ENCODE results near the gene FRMD4A. TPM values are rescaled to one million over a fixed set of nuclear protein-coding genes. Genes with fewer than 3 reads are reported as not detected.
A peak's percentile ranks its signal among the peaks of the same experiment; 100 is the strongest.

FRMD4A gene
- total RNA-seq, 1 experiment from 2014 or later = 19.6 TPM

GRCh38 chr10:13734151-13734550, 596.6 kb downstream of the FRMD4A start:
- H3K23me2 ChIP-seq (ENCODE audit: insufficient read length, low read depth, low read length, poor library complexity, severe bottlenecking) = no peaks in the 10 kb centered on the region
- H3K79me1 ChIP-seq (ENCODE audit: insufficient read depth, low read depth, low read length, poor library complexity, severe bottlenecking) = no peaks in the 10 kb centered on the region
- no CpG with 5 or more reads among the region's 8 CpGs for WGBS (ENCODE audit: extremely low coverage, insufficient read length, low lambda C conversion rate)
- Mint-ChIP-seq H3K27ac (peak overlapping the region in 1 of 3 experiments; percentile 12; a peak in 1 of 7 replicates), H3K27me3 (ENCODE audit: low read depth) (no peaks in the 10 kb centered on the region; the same call in 1 of the 2 replicates), H3K36me3 (ENCODE audit: insufficient read depth in 1 of 3, low read depth in 3 of 3) (peaks cover 0 to 15% (median 12%) of the 10 kb centered on the region in 3 experiments; a peak in 5 of 7 replicates), H3K4me3 (no peak overlapping the region), H3K4me1 (peaks cover 34 to 41% of the 10 kb centered on the region in 2 experiments), H3K9me3 (no peaks in the 10 kb centered on the region)
- H3K56ac ChIP-seq (ENCODE audit: insufficient read length, low read depth, low read length) = no peak overlapping the region
- H3K79me2 ChIP-seq (ENCODE audit: insufficient read depth, low read length) = no peaks in the 10 kb centered on the region
- H2AFZ ChIP-seq (ENCODE audit: low read length) = no peak overlapping the region
- H3K4me2 ChIP-seq (ENCODE audit: insufficient read depth, insufficient read length, low read length) = no peak overlapping the region
- H3K14ac ChIP-seq (ENCODE audit: insufficient read depth, low read length) = no peak overlapping the region
- no peak overlapping the region for H2BK5ac ChIP-seq (ENCODE audit: insufficient read length, low read length)
- H4K20me1 ChIP-seq (ENCODE audit: control insufficient read depth, insufficient read depth, insufficient read length) = peaks cover 2% of the 10 kb centered on the region
- no peak overlapping the region for H4K8ac ChIP-seq (replicated peaks; ENCODE audit: insufficient read length, low read depth, low read length)
- TF ChIP-seq, protein P1, sequence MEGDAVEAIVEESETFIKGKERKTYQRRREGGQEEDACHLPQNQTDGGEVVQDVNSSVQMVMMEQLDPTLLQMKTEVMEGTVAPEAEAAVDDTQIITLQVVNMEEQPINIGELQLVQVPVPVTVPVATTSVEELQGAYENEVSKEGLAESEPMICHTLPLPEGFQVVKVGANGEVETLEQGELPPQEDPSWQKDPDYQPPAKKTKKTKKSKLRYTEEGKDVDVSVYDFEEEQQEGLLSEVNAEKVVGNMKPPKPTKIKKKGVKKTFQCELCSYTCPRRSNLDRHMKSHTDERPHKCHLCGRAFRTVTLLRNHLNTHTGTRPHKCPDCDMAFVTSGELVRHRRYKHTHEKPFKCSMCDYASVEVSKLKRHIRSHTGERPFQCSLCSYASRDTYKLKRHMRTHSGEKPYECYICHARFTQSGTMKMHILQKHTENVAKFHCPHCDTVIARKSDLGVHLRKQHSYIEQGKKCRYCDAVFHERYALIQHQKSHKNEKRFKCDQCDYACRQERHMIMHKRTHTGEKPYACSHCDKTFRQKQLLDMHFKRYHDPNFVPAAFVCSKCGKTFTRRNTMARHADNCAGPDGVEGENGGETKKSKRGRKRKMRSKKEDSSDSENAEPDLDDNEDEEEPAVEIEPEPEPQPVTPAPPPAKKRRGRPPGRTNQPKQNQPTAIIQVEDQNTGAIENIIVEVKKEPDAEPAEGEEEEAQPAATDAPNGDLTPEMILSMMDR (conservative IDR thresholded peaks at IDR 0.05) = no peak
- H4K91ac ChIP-seq (ENCODE audit: insufficient read length, low read depth, low read length) = no peak overlapping the region
- no peak overlapping the region for H2BK120ac ChIP-seq (ENCODE audit: low read depth, low read length, poor library complexity, severe bottlenecking)
- H3K4me1 ChIP-seq (ENCODE audit: insufficient read depth, low read length) = no peaks in the 10 kb centered on the region; the same call in 1 of the 2 replicates
- no peak overlapping the region for H2BK15ac ChIP-seq (ENCODE audit: low read depth, low read length)
- H2BK20ac ChIP-seq (ENCODE audit: low read depth, low read length, poor library complexity, severe bottlenecking) = no peak overlapping the region
- no peak overlapping the region for H3K4ac ChIP-seq (ENCODE audit: low read depth, low read length)
- DNase-seq = no peak
- no peak overlapping the region for H3K23ac ChIP-seq (ENCODE audit: insufficient read length, low read depth, low read length)
- H3K18ac ChIP-seq (ENCODE audit: insufficient read length, low read depth, low read length) = no peak overlapping the region
- no peak overlapping the region for H2AK5ac ChIP-seq (ENCODE audit: insufficient read length, low read length)
- no peak overlapping the region for H3T11ph ChIP-seq (ENCODE audit: low read length)
- H2BK12ac ChIP-seq (ENCODE audit: insufficient read length, low read depth, low read length) = no peak overlapping the region
- H3K27me3 ChIP-seq (ENCODE audit: insufficient read depth, low read length) = no peaks in the 10 kb centered on the region
- H3K27ac ChIP-seq (ENCODE audit: insufficient read length, low read depth, low read length) = no peak overlapping the region
- no peaks in the 10 kb centered on the region for H3K9me3 ChIP-seq (ENCODE audit: control insufficient read depth, low read depth, low read length)
- H4K5ac ChIP-seq (ENCODE audit: insufficient read length, low read depth, low read length) = no peak overlapping the region
- no peak overlapping the region for H3K9ac ChIP-seq (ENCODE audit: extremely low read depth, insufficient read length, low read length)

Measured in H9 (cell line).